HAP-1 (cell line): ENCODE results near the gene HLA-DOA.
A peak's percentile ranks its signal among the peaks of the same experiment; 100 is the strongest.

Experiments
- DNase-seq, 2 experiments: peaks; one replicate each; pipeline ENCODE4 v3.0.0-alpha.2; 2016 to 2020; ENCODE audit warnings: low spot score in 2 of 2
- H3K27me3 ChIP-seq: fragments of 250-450 bp; sonication (Bioruptor Pico); 2 replicates; pipeline ENCODE4 v1.5.1; 2020; ENCODE audit warnings: low read depth, mild to moderate bottlenecking, moderate library complexity
- H3K36me3 ChIP-seq: fragments of 250-450 bp; sonication (Bioruptor Pico); replicated peaks from 2 replicates; pipeline ENCODE4 v1.5.1; 2020; ENCODE audit warnings: mild to moderate bottlenecking
- H3K4me1 ChIP-seq: fragments of 250-450 bp; sonication (Bioruptor Pico); 2 replicates; pipeline ENCODE4 v1.5.1; 2020; ENCODE audit warnings: mild to moderate bottlenecking
- H3K4me3 ChIP-seq: fragments of 250-450 bp; sonication (Bioruptor Pico); 2 replicates; pipeline ENCODE4 v1.5.1; 2020; ENCODE audit warnings: mild to moderate bottlenecking, moderate library complexity
- H3K9me3 ChIP-seq: fragments of 250-450 bp; sonication (Bioruptor Pico); 2 replicates; pipeline ENCODE4 v1.5.1; 2020; ENCODE audit warnings: mild to moderate bottlenecking, moderate library complexity
- in situ Hi-C: fragments of 300-500 bp; cut with MboI; formaldehyde crosslinking; loops from 3 replicates; pipeline ENCODE4 v1.14.3; 2020; ENCODE audit warnings: low sequenced_read_pairs, inconsistent platforms, mixed read lengths

Gene HLA-DOA

GRCh38 chr6:32979720-32980487, 29.5 kb downstream of the HLA-DOA start:
- H3K36me3 ChIP-seq = peaks cover 78% of the 10 kb centered on the region
- in situ Hi-C loops = no loop called here
- H3K4me1 ChIP-seq = peaks cover 4% of the 10 kb centered on the region

GRCh38 chr6:32977953-32978324, 31.5 kb downstream of the HLA-DOA start:
- peaks cover 98% of the 10 kb centered on the region for H3K36me3 ChIP-seq
- H3K4me3 ChIP-seq = no peak overlapping the region
- no peaks in the 10 kb centered on the region for H3K27me3 ChIP-seq
- H3K9me3 ChIP-seq = no peaks in the 10 kb centered on the region
- DNase-seq = no peak
- peaks cover 4% of the 10 kb centered on the region for H3K4me1 ChIP-seq
- in situ Hi-C loops = no loop called here

More at GRCh38 chr6:32979720-32980487, 29.5 kb downstream of the HLA-DOA start:
- Histone ChIP-seq H3K4me3 (no peak overlapping the region), H3K9me3 (no peaks in the 10 kb centered on the region), H3K27me3 (no peaks in the 10 kb centered on the region)
- no peak for DNase-seq

DNA sequence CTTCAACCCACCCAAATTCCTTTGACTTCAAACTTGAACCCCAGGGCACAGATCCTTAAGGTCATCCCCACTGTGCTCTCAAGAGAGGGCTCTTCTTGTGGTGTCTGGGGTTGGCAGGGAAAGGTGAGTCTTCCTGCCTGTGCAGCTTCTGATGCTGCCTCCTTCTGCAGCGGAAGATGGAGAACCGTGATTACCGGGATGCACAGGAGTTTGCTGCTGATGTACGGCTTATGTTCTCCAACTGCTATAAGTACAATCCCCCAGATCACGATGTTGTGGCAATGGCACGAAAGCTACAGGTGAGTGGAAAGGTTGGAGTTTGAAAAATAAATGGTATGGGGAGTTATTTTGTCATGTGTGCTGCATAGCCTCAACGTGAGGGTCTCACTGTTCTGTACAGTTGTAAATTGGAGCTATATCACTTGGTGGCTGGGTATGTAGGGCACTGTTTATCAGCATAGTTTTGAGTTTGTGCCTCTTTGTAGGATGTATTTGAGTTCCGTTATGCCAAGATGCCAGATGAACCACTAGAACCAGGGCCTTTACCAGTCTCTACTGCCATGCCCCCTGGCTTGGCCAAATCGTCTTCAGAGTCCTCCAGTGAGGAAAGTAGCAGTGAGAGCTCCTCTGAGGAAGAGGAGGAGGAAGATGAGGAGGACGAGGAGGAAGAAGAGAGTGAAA, 32.0 kb downstream of the HLA-DOA start:
- Histone ChIP-seq H3K4me3 (no peak overlapping the region), H3K36me3 (peaks cover 100% of the 10 kb centered on the region), H3K9me3 (no peaks in the 10 kb centered on the region), H3K27me3 (no peaks in the 10 kb centered on the region), H3K4me1 (peaks cover 4% of the 10 kb centered on the region)
- DNase-seq = no peak
- in situ Hi-C loops = no loop called here

- no peak for DNase-seq
- Histone ChIP-seq H3K9me3 (no peaks in the 10 kb centered on the region), H3K4me3 (no peak overlapping the region), H3K36me3 (peaks cover 95% of the 10 kb centered on the region), H3K4me1 (peaks cover 4% of the 10 kb centered on the region), H3K27me3 (no peaks in the 10 kb centered on the region)
- in situ Hi-C loops = no loop called here
These were observed 32.9 kb downstream of the HLA-DOA start for GRCh38 chr6:32976334-32977069.

GRCh38 chr6:32975886-32976285, 33.5 kb downstream of the HLA-DOA start:
- DNase-seq = no peak
- H3K36me3 ChIP-seq = peaks cover 93% of the 10 kb centered on the region
- peaks cover 4% of the 10 kb centered on the region for H3K4me1 ChIP-seq
- in situ Hi-C loops = no loop called here
- no peak overlapping the region for H3K4me3 ChIP-seq
- H3K27me3 ChIP-seq = no peaks in the 10 kb centered on the region
- no peaks in the 10 kb centered on the region for H3K9me3 ChIP-seq

GRCh38 chr6:32974541-32975308, 34.7 kb downstream of the HLA-DOA start:
- H3K27me3 ChIP-seq = no peaks in the 10 kb centered on the region
- peak in 1 of 2 experiments; percentile 21 for DNase-seq
- in situ Hi-C loops = loop anchor here (5.0 kb wide), 1 partner anchor 82 kb away; no protein-coding TSS in a partner anchor
- H3K9me3 ChIP-seq = no peaks in the 10 kb centered on the region
- peaks cover 4% of the 10 kb centered on the region for H3K4me1 ChIP-seq
- H3K36me3 ChIP-seq = peaks cover 88% of the 10 kb centered on the region
- H3K4me3 ChIP-seq = peak overlapping the region; percentile 89

- in situ Hi-C loops = loop anchor here (5.0 kb wide), 1 partner anchor 82 kb away; no protein-coding TSS in a partner anchor
- Histone ChIP-seq H3K4me3 (peak overlapping the region; percentile 89), H3K4me1 (peaks cover 7% of the 10 kb centered on the region), H3K27me3 (no peaks in the 10 kb centered on the region), H3K36me3 (peaks cover 85% of the 10 kb centered on the region), H3K9me3 (no peaks in the 10 kb centered on the region)
- DNase-seq = peak; percentile 47 to 55
These were observed 35.4 kb downstream of the HLA-DOA start for GRCh38 chr6:32974016-32974333.

- H3K36me3 ChIP-seq = peaks cover 79% of the 10 kb centered on the region
- no peaks in the 10 kb centered on the region for H3K9me3 ChIP-seq
- peaks cover 7% of the 10 kb centered on the region for H3K4me1 ChIP-seq
- peak in 1 of 2 experiments; percentile 70 for DNase-seq
- in situ Hi-C loops = loop anchor here (5.0 kb wide), 1 partner anchor 81 kb away; no protein-coding TSS in a partner anchor
- peak overlapping the region; percentile 89 for H3K4me3 ChIP-seq
- H3K27me3 ChIP-seq = no peaks in the 10 kb centered on the region
These were observed 36.0 kb downstream of the HLA-DOA start for GRCh38 chr6:32973144-32974015.

DNA sequence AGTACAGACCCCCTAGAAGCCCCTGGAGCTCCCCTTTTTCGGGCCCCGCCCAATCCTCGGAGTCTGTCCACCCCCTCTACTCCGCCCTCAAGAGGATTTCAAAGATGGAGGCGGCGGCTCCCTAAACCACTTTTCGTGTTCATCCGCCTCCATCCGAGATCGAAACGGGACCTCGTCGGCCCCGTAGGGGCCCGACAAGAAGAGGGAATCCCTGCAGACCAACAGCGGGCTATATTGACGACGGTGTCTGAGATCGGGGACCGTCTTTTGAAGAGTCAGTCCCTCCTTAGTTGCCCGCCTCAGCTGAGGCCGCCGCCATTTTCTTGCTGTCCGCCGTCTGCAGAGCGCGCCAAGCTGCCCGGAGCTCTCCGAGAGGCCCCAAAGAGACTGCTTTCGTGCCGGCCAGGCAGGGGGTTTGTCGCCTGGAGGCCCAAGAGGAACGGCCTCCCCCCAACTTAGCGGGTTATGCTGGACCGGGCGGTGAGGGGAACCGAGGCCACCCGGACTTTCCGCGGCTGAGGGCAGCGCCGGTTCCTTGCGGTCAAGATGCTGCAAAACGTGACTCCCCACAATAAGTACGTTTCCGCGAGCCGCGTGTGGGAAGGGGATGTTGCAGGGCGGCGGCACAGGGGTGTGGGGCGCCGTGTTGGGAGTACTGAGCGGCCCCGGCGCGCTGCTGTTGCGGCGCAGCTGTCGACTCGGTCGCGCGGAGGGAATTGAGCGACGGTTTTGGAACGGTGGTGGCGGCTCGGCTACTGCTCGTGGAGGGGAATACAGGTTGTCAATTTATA, 36.8 kb downstream of the HLA-DOA start:
- H3K4me1 ChIP-seq = peaks cover 7% of the 10 kb centered on the region
- no peaks in the 10 kb centered on the region for H3K9me3 ChIP-seq
- in situ Hi-C loops = loop anchor here (5.0 kb wide), 1 partner anchor 80 kb away; no protein-coding TSS in a partner anchor
- DNase-seq = peak in 1 of 2 experiments; percentile 39
- H3K4me3 ChIP-seq = peak overlapping the region; percentile 89
- H3K36me3 ChIP-seq = peaks cover 71% of the 10 kb centered on the region
- no peaks in the 10 kb centered on the region for H3K27me3 ChIP-seq

GRCh38 chr6:32971581-32972352, 37.6 kb downstream of the HLA-DOA start:
- H3K9me3 ChIP-seq = no peaks in the 10 kb centered on the region
- peaks cover 13% of the 10 kb centered on the region for H3K4me1 ChIP-seq
- H3K27me3 ChIP-seq = no peaks in the 10 kb centered on the region
- peak; percentile 99 for DNase-seq
- in situ Hi-C loops = loop anchor here (5.0 kb wide), 1 partner anchor 79 kb away; no protein-coding TSS in a partner anchor
- H3K36me3 ChIP-seq = peaks cover 63% of the 10 kb centered on the region
- peak overlapping the region; percentile 89 for H3K4me3 ChIP-seq

- H3K4me3 ChIP-seq = peak overlapping the region; percentile 89
- H3K9me3 ChIP-seq = no peaks in the 10 kb centered on the region
- peaks cover 58% of the 10 kb centered on the region for H3K36me3 ChIP-seq
- in situ Hi-C loops = loop anchor here (5.0 kb wide), 1 partner anchor 79 kb away; no protein-coding TSS in a partner anchor
- H3K27me3 ChIP-seq = no peaks in the 10 kb centered on the region
- peaks cover 17% of the 10 kb centered on the region for H3K4me1 ChIP-seq
- no peak for DNase-seq
These were observed 38.2 kb downstream of the HLA-DOA start for GRCh38 chr6:32971242-32971580.
